Kidney (tissue), 14 donors: ENCODE measurements around the gene IQSEC2. TPM values are rescaled to one million over a fixed set of nuclear protein-coding genes. Genes with fewer than 3 reads are reported as not detected.

ENCODE experiments used
- DNase-seq, 5 donors: peaks; one replicate each; pipeline ENCODE4 v3.0.0-alpha.2; 2013 to 2020
- FAIRE-seq: peaks from 2 replicates; lab custom pipeline; 2012; peaks lifted over from hg19 to GRCh38; lab: Jason Lieb, UNC
- H3K27ac ChIP-seq, 2 donors: one replicate each; pipeline ENCODE4 v1.7.0; 2013; ENCODE audit warnings: low read depth in 2 of 2, low read length in 2 of 2, inconsistent platforms in 1 of 2
- H3K27me3 ChIP-seq: one replicate; pipeline ENCODE4 v1.7.1; 2013; ENCODE audit warnings: low read length, inconsistent platforms; ENCODE audit not compliant: control insufficient read depth, insufficient read depth
- H3K36me3 ChIP-seq, 3 donors: one replicate each; pipeline versions ENCODE4 v1.7.0 to v1.7.1; 2013; ENCODE audit warnings: low read length in 3 of 3, control low read depth in 1 of 3, inconsistent platforms in 1 of 3; ENCODE audit not compliant: insufficient read depth in 3 of 3, control insufficient read depth in 2 of 3
- H3K4me1 ChIP-seq, 3 donors: one replicate each; pipeline versions ENCODE4 v1.7.0 to v1.7.1; 2013; ENCODE audit warnings: low read length in 3 of 3, inconsistent platforms in 1 of 3, low read depth in 1 of 3; ENCODE audit not compliant: control insufficient read depth in 2 of 3, insufficient read depth in 2 of 3
- H3K4me3 ChIP-seq, 3 donors: one replicate each; pipeline versions ENCODE4 v1.7.0 to v1.8.1; 2013; ENCODE audit warnings: low read length in 3 of 3, control low read depth in 1 of 3, inconsistent platforms in 1 of 3
- H3K9ac ChIP-seq, 3 donors: one replicate each; pipeline versions ENCODE4 v1.7.0 to v1.7.1; 2013; ENCODE audit warnings: low read length in 3 of 3, control low read depth in 1 of 3, inconsistent platforms in 1 of 3
- H3K9me3 ChIP-seq, 3 donors: one replicate each; pipeline versions ENCODE4 v1.7.0 to v1.7.1; 2013; ENCODE audit warnings: low read length in 3 of 3, control low read depth in 1 of 3, inconsistent platforms in 1 of 3; ENCODE audit not compliant: control insufficient read depth in 2 of 3, insufficient read depth in 1 of 3
- intact Hi-C: fragments of 100-400 bp; cut with DNase I; formaldehyde crosslinking; loops from one replicate; pipeline ENCODE4 v1.11.1; 2022
- polyA plus RNA-seq: library from polyadenylated mRNA; stranded (reverse); fragments of 350-450 nt; fragmentation: Illumina TruSeq; extraction: RNeasy Lipid Tissue Mini Kit (QIAGEN cat#74804); gene quantifications from one replicate; pipeline ENCODE4 v1.2.3, GENCODE V29; 2014; ENCODE audit warnings: low read depth, low replicate concordance; ENCODE audit not compliant: insufficient read depth
- total RNA-seq: library from RNA; stranded (reverse); fragmentation: NEBNext Ultra II Directional; extraction: Animal tissue kit (Norgen Biotek cat#: 25700); gene quantifications from one replicate; pipeline ENCODE4 v1.2.1, GENCODE V29; 2021
- TF ChIP-seq, protein P1 (sequence below): IDR thresholded peaks from 3 replicates; pipeline ENCODE4 v1.5.1; 2012; ENCODE audit warnings: mild to moderate bottlenecking, moderate library complexity, borderline replicate concordance; ENCODE audit not compliant: insufficient read depth; ENCODE audit errors: extremely low read depth
- donor health status: control.
- donor health status: control.
- donor health status: control.
- donor health status: control.
- donor health status: control.
- donor health status: DM: yes; HTN: yes; CAD: no.
- donor health status: Normal renal cell carcinoma (clear cell type).

IQSEC2 gene
- total and polyA plus RNA-seq, 2 donors from 2014 or later = 20.9 to 56.2 TPM

- DNase-seq (peak in 1 of 5 donors; percentile 7), FAIRE-seq (no peak)
- Histone ChIP-seq H3K4me1 (peaks cover 0 to 16% (median 9%) of the 10 kb centered on the region in 3 donors), H3K9me3 (no peaks in the 10 kb centered on the region), H3K4me3 (peak overlapping the region; percentile 89 to 93 (median 91)), H3K27me3 (peaks cover 2% of the 10 kb centered on the region), H3K9ac (peak overlapping the region in 2 of 3 donors; percentile 91), H3K36me3 (peaks cover 0 to 18% (median 14%) of the 10 kb centered on the region in 3 donors), H3K27ac (no peak overlapping the region)
- TF ChIP-seq, protein P1, sequence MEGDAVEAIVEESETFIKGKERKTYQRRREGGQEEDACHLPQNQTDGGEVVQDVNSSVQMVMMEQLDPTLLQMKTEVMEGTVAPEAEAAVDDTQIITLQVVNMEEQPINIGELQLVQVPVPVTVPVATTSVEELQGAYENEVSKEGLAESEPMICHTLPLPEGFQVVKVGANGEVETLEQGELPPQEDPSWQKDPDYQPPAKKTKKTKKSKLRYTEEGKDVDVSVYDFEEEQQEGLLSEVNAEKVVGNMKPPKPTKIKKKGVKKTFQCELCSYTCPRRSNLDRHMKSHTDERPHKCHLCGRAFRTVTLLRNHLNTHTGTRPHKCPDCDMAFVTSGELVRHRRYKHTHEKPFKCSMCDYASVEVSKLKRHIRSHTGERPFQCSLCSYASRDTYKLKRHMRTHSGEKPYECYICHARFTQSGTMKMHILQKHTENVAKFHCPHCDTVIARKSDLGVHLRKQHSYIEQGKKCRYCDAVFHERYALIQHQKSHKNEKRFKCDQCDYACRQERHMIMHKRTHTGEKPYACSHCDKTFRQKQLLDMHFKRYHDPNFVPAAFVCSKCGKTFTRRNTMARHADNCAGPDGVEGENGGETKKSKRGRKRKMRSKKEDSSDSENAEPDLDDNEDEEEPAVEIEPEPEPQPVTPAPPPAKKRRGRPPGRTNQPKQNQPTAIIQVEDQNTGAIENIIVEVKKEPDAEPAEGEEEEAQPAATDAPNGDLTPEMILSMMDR = no peak
- intact Hi-C loops = no loop called here
Observed at GRCh38 chrX:53223068-53223693, 58.2 kb downstream of the IQSEC2 start.

Other genes with a start within 250 kb of the IQSEC2 start
- 5.4 TPM for gene GPR173, start 232.8 kb downstream of the IQSEC2 start, total RNA-seq
- gene GPR173, start 232.8 kb downstream of the IQSEC2 start, polyA plus RNA-seq = 1.7 TPM
- gene TSPYL2, start 199.2 kb downstream of the IQSEC2 start, total RNA-seq = 36.6 TPM
- 8.0 TPM for gene TSPYL2, start 199.2 kb downstream of the IQSEC2 start, polyA plus RNA-seq
- gene KANTR, start 187.4 kb downstream of the IQSEC2 start, total RNA-seq = 11.5 TPM
- 3.7 TPM for gene KANTR, start 187.4 kb downstream of the IQSEC2 start, polyA plus RNA-seq
- gene KDM5C, start 56.4 kb downstream of the IQSEC2 start, total RNA-seq = 114 TPM
- 14.9 TPM for gene KDM5C, start 56.4 kb downstream of the IQSEC2 start, polyA plus RNA-seq
- 59.0 TPM for gene SMC1A, start 141.1 kb upstream of the IQSEC2 start, total RNA-seq
- gene SMC1A, start 141.1 kb upstream of the IQSEC2 start, polyA plus RNA-seq = 6.2 TPM
- gene RIBC1, start 141.3 kb upstream of the IQSEC2 start, total RNA-seq = 2.5 TPM
- gene RIBC1, start 141.3 kb upstream of the IQSEC2 start, polyA plus RNA-seq = 6.4 TPM
- gene HSD17B10, start 152.8 kb upstream of the IQSEC2 start, total RNA-seq = 95.2 TPM
- gene HSD17B10, start 152.8 kb upstream of the IQSEC2 start, polyA plus RNA-seq = 255 TPM